ENCODE results near the gene ENOX1.

The ENOX1 gene

DNA sequence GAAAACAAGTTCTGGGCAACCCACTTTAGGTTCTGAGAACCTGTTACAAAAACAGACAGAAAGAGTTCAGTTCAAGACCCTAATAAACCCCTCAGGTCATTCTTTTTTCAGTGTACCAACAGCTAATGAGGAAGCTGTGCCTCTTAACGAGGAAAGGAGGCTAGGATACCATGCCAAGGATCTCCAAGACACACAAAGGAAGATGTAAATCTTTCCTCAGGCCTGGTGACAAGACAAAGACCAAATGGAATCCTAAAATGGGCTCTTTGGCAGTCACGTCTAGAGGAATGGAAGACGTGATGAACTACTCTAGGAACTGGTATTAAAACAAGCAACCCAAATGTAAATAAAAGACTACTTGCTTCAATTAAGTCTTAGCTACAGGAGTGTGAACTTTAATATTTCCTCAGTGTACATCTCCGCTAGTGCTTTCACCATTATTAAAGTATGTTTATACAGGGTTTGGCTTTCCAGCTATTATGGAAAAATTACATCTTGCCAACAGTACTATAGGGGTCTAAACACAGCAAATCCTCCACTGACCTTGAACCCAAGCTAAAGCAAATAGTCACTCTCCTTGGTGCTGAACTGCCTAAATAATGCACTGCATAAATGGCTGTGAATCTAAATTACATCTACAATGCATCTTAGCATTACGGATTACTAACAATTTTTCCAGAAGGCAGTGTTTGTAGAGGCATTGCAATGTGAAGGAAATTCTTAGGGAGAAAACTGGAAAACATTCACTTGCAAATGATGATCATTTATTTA lies 42.3 kb downstream of the ENOX1 start:
- DNase-seq (ENCODE audit: low read depth in 2 of 2): no peak

DNA sequence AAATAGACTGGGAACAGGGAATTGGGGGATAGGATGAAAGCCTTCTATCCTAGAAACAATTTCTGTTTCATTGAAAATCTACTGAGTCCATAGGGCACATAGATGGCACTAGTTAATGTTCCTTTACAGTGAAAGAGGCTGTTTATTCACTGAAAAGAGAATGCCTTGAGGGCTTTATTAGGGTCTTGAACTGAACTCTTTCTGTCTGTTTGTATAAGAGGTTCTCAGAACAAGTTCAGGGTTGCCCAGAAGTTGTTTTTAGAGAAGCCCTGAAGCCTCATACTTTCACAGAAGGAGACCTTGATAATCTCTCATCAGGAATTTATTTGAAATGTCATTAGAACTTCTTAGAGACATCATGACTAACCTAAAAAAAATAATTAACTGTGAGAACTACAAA lies 43.9 kb downstream of the ENOX1 start:
- DNase-seq (ENCODE audit: low read depth in 2 of 2): no peak

DNA sequence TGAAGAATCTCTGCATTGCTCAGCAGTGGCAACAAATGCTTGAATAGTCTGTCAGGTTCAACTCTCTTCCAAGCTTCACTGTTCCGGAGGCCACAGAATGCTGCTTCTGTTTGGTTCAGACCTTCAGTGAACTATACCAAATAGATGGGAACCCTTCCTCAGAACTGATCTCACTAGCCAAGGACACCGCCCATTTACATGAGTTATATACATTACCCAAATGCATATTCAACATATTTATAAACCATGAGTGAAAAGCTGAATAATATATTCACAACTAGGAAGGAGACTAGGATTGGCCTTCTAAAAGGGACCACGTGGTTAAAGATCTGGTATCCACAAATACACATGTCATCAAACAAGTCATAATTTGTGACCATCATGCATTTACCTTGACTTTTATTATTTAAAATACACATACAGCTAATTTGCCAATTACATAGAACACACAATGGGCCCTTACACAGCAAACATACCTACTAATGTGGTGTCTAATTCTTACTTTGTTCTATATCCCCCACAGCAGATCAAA lies 49.3 kb downstream of the ENOX1 start:
- DNase-seq (ENCODE audit: low read depth in 2 of 2): no peak

DNA sequence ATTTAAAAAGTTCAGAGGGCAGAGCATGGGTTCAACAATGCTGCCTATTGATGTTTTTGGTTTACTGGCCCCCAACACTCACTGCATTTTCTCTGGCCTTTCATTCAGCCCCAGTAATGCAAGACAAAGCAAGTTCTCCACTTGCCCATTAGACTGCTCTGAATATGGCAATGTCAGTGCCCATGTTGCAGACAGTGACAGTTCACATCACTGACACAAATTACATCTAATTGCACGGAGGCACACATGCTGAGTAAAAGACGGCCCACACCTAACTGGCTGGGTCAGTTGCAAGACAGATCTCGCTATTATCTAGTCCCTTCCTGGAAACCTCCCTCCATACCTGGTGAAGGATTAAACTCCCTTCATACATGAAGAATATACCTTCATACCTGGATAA lies 54.0 kb downstream of the ENOX1 start:
- no peak for DNase-seq (ENCODE audit: low read depth in 2 of 2)

- DNase-seq (ENCODE audit: low read depth in 2 of 2): no peak
These were observed 55.5 kb downstream of the ENOX1 start for GRCh38 chr13:43731296-43731695.

DNA sequence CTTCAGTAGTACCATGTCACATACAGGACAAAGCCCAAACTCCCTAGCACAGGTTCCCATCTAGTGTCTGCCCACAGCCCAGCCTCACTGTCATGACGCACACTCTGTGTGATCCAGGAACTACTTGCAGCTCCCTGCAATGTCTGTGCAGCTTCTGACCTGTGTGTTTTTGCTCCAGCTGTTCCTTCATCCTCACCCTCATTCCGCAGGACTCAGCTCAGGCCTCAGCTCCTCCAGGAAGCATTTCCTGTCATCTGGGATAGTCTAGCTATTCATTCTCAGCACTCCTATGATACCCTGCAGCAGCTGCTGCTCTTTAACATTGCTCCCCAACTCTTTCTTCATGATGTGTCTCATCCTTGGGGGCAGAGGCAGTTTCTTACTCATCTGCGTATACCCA lies 56.1 kb downstream of the ENOX1 start:
- no peak for DNase-seq (ENCODE audit: low read depth in 2 of 2)

DNA sequence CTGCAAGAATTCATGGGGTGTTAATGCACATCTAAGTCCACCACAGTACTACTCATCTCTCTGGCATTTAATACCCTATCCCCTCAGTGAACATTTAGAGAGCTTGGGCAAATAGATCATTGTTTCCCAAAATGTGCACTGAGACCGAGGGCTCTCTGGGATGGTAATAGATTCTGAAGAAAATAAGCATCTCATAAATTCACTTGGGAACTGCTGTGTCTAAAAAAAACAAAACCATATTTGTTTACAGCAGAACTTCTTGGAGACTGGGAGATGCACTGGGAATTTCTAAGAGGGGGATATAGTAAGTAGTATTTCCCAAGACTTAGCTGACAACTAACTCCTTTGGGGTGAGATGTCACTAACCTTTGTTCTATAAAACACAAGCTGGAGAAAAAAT lies 58.4 kb downstream of the ENOX1 start:
- no peak for DNase-seq (ENCODE audit: low read depth in 2 of 2)

- DNase-seq (ENCODE audit: low read depth in 2 of 2): no peak
These were observed 58.9 kb downstream of the ENOX1 start for GRCh38 chr13:43727856-43728255.

DNA sequence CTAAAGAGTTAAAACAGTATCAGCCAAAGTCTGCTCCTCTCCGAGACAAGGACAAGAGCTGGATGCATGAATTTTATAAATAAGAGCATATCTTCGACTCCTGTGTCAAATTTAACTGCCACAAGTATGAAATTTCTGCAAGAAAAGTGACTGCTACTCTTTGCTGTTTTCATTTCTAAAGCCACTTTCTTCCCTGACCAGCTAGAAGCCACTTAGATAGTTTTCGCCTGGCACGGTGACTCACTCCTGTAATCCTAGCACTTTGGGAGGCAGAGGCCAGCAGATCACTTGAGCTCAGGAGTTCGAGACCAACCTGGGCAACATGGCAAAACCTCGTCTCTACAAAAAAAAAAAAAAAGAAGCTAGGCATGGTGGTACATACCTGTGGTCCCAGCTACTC lies 61.3 kb downstream of the ENOX1 start:
- DNase-seq (ENCODE audit: low read depth in 2 of 2): no peak

GRCh38 chr13:43720780-43721397 lies 65.9 kb downstream of the ENOX1 start:
- DNase-seq (ENCODE audit: low read depth in 2 of 2): no peak

GRCh38 chr13:43698758-43699157 lies 88.0 kb downstream of the ENOX1 start:
- DNase-seq (ENCODE audit: low read depth in 2 of 2): no peak

GRCh38 chr13:43698009-43698408 lies 88.8 kb downstream of the ENOX1 start:
- no peak for DNase-seq (ENCODE audit: low read depth in 2 of 2)

GRCh38 chr13:43697323-43697722 lies 89.4 kb downstream of the ENOX1 start:
- no peak for DNase-seq (ENCODE audit: low read depth in 2 of 2)

DNA sequence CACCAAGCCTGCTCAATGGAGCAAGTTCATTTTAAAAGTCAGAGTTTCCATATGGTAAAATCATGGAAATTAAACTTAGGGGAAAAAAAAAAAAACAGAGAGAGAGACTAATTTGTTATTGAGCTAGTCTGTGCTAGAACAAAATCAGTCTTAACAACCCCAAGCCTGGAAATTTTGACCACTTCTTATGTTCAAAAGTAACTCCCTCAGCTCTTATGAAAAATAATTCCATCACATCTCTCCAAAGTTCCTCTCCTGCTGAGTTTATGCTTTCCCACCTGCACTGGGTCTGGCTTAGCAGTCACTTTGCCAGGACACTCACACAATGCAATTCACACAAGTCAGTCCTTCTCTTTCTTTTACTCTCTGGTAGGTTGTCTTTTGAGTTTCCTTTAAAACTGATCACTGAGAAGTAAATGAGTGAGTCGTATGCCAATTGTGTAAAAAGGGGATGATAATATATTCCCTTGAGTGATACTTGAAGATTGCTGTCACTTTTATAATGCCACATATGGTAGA lies 92.6 kb downstream of the ENOX1 start:
- DNase-seq (ENCODE audit: low read depth in 2 of 2): no peak

DNA sequence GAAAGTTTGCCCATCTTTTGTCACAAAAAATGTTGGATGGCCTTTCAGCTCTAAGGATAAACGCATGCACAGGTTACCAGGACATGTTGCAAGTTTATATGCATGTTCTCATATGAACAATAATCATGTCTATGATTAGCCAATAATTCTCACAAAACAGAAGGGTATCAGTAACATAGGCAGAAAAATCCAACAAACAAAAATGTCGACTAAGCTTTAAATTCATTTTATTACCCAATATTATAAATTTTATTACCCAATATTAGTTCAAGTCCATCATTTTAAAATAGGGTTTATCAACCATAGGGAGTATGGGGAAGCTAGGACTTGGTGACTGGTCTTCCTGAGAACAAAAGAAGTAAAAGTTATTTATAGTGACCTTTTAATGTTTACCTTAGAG lies 93.1 kb downstream of the ENOX1 start:
- no peak for DNase-seq (ENCODE audit: low read depth in 2 of 2)

- DNase-seq (ENCODE audit: low read depth in 2 of 2): no peak
These were observed 98.4 kb downstream of the ENOX1 start for GRCh38 chr13:43688227-43688907.

GRCh38 chr13:43687038-43687437 lies 99.7 kb downstream of the ENOX1 start:
- DNase-seq (ENCODE audit: low read depth in 2 of 2): no peak

- no peak for DNase-seq (ENCODE audit: low read depth in 2 of 2)
These were observed 100.2 kb downstream of the ENOX1 start for GRCh38 chr13:43686557-43686956.

GRCh38 chr13:43684963-43685725 lies 101.6 kb downstream of the ENOX1 start:
- DNase-seq (ENCODE audit: low read depth in 2 of 2): no peak

GRCh38 chr13:43682701-43683100 lies 104.1 kb downstream of the ENOX1 start:
- DNase-seq (ENCODE audit: low read depth in 2 of 2): no peak

DNA sequence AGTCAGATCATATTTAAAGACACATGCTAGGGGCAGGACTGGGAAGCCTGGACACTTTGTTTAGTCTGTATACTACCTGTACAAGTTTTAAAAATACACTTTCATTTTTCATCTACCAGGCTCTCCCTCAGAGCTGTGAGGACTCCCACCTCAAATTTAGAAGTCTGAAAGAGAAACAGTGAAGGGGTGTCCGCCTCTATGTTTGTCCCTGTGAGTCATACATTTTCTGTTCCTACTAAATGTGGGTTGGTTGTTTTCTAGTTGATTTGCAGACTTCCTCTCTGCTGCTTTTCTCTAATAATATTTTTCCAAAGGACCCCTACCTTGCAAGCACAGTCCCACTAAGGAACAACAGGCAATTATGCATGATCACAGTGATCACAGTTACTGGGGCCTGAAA lies 110.5 kb downstream of the ENOX1 start:
- DNase-seq (ENCODE audit: low read depth in 2 of 2): no peak

DNA sequence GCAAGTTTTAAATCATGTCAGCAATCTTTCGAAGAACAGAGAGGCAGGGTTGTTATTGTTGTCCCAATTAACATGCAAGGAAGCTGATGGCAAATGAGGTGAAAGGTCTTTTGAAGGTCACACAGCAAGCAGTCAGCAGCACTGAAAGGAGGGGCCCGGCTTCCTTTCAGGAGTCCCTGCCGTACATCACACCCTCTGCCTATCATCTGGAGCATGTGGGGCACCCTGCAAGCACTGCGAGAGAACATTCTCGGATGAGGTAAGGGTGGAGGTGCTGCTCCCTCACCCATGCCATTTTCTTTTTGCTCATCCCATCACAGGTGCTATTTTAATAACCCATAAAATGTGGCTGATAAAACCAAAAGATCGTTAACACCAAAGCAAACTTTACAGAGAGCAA lies 111.2 kb downstream of the ENOX1 start:
- DNase-seq (ENCODE audit: low read depth in 2 of 2): no peak
